ENCODE measurements around the gene SELPLG.

The SELPLG gene

DNA sequence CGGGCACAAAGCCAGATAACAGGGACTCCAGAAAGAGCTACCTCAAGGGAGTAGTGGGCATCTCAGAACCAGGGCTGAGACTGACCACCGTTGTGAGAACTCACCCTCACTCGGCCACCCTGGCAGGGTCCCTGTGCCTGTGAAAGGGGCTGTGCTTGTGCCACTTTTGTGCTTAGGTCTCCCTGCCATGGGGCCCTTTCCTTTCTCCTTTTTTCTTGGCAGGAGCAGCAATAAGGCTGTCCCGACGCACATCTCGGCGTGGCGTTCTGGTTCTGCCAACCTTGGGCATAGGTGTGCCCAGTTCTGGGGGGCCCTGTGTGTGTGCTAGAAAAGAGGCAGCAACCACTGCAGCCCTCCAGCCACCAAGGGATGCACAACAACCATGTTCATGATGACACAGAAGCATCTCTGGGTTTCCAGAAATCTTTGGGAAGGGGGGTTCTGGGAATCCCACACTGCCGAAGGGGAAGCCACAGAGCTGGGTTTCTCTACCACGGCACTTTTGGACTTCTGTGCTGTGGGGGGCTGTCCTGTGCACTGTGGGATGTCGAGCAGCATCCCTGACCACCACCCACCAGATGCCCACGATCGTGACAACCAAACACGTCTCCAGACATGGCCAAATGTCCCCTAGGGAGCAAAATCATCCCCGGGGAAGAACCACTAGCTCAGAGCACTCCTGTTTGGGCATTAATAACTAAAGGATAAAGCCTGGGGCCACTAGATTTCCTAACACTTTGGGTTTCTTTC, 22.7 kb downstream of the SELPLG start:
- WGBS (ENCODE audit: insufficient coverage, insufficient read length) = no CpG with 5 or more reads among the region's 15 CpGs
- H3K4me3 ChIP-seq (ENCODE audit: low read length) = no peak overlapping the region
- H3K36me3 ChIP-seq (ENCODE audit: control insufficient read depth, insufficient read depth, low read length) = no peaks in the 10 kb centered on the region
- H3K27me3 ChIP-seq (ENCODE audit: control insufficient read depth, insufficient read depth, low read length) = no peaks in the 10 kb centered on the region
- H3K4me1 ChIP-seq (ENCODE audit: control insufficient read depth, insufficient read depth, low read length) = peaks cover 2% of the 10 kb centered on the region; the same call in 1 of the 2 replicates
- DNase-seq (ENCODE audit: low read depth, low spot score) = no peak
- H3K9me3 ChIP-seq (ENCODE audit: control insufficient read depth, insufficient read depth, low read length) = no peaks in the 10 kb centered on the region
- no peak overlapping the region for H3K27ac ChIP-seq (ENCODE audit: low read length)

DNA sequence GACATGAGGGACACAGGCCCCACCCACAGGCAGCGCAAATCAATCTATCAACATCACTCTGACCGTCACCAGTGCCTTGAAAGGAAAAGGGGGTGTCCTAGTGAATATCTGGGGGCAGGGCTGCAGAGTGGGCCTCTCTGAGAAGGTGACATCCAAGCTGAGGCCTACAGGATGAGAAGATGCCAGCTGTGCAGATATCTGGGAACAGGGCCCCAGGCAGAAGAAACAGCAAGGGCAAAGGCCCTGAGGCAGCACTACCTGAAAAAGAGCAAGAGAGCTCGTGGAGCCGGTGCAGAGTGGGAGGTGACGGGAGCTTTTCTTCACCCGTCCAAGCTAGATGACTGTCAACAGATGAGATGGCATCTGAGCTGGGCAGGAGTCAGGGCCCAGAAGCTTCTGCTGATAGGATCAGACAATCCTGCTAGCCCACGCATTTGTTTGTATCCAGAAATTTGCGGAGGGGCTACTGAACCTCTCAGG, 23.3 kb downstream of the SELPLG start:
- Histone ChIP-seq H3K27ac (ENCODE audit: low read length) (no peak overlapping the region), H3K4me1 (ENCODE audit: control insufficient read depth, insufficient read depth, low read length) (peaks cover 2% of the 10 kb centered on the region; the same call in 1 of the 2 replicates), H3K27me3 (ENCODE audit: control insufficient read depth, insufficient read depth, low read length) (no peaks in the 10 kb centered on the region), H3K9me3 (ENCODE audit: control insufficient read depth, insufficient read depth, low read length) (no peaks in the 10 kb centered on the region), H3K36me3 (ENCODE audit: control insufficient read depth, insufficient read depth, low read length) (no peaks in the 10 kb centered on the region), H3K4me3 (ENCODE audit: low read length) (no peak overlapping the region)
- WGBS (ENCODE audit: insufficient coverage, insufficient read length) = no CpG with 5 or more reads among the region's 8 CpGs
- no peak for DNase-seq (ENCODE audit: low read depth, low spot score)

GRCh38 chr12:108609537-108610335, 24.0 kb downstream of the SELPLG start:
- H3K9me3 ChIP-seq (ENCODE audit: control insufficient read depth, insufficient read depth, low read length) = no peaks in the 10 kb centered on the region
- no peaks in the 10 kb centered on the region for H3K27me3 ChIP-seq (ENCODE audit: control insufficient read depth, insufficient read depth, low read length)
- peaks cover 2% of the 10 kb centered on the region; the same call in 1 of the 2 replicates for H3K4me1 ChIP-seq (ENCODE audit: control insufficient read depth, insufficient read depth, low read length)
- H3K27ac ChIP-seq (ENCODE audit: low read length) = no peak overlapping the region
- DNase-seq (ENCODE audit: low read depth, low spot score) = no peak
- no CpG with 5 or more reads among the region's 21 CpGs for WGBS (ENCODE audit: insufficient coverage, insufficient read length)
- H3K36me3 ChIP-seq (ENCODE audit: control insufficient read depth, insufficient read depth, low read length) = no peaks in the 10 kb centered on the region
- no peak overlapping the region for H3K4me3 ChIP-seq (ENCODE audit: low read length)

DNA sequence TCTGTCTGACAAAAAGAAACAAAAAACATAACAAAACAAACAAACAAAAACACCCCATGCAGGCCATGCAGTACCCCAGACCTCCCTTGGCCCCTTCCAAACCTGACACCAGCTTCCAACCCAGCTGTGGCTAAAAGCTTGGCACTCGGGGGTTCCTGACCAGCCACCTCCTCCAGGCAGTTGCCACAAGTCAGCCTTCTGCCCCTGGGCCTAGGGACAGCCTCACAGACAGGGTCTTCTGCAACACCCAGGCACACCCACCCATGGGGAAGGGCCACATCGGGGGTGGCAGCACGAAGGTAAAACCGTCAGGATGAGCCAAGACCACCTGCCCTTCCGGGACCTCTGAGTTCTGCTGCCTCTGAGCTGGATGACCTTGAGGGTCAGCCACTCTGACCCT, 25.1 kb downstream of the SELPLG start:
- DNase-seq (ENCODE audit: low read depth, low spot score) = no peak
- Histone ChIP-seq H3K27ac (ENCODE audit: low read length) (no peak overlapping the region), H3K4me3 (ENCODE audit: low read length) (no peak overlapping the region), H3K36me3 (ENCODE audit: control insufficient read depth, insufficient read depth, low read length) (no peaks in the 10 kb centered on the region), H3K9me3 (ENCODE audit: control insufficient read depth, insufficient read depth, low read length) (no peaks in the 10 kb centered on the region), H3K4me1 (ENCODE audit: control insufficient read depth, insufficient read depth, low read length) (peaks cover 4% of the 10 kb centered on the region), H3K27me3 (ENCODE audit: control insufficient read depth, insufficient read depth, low read length) (no peaks in the 10 kb centered on the region)
- WGBS (ENCODE audit: insufficient coverage, insufficient read length) = no CpG with 5 or more reads among the region's 5 CpGs

- H3K4me1 ChIP-seq (ENCODE audit: control insufficient read depth, insufficient read depth, low read length) = peaks cover 4% of the 10 kb centered on the region
- WGBS (ENCODE audit: insufficient coverage, insufficient read length) = no CpG with 5 or more reads among the region's 10 CpGs
- no peak for DNase-seq (ENCODE audit: low read depth, low spot score)
- H3K4me3 ChIP-seq (ENCODE audit: low read length) = no peak overlapping the region
- no peak overlapping the region for H3K27ac ChIP-seq (ENCODE audit: low read length)
- H3K36me3 ChIP-seq (ENCODE audit: control insufficient read depth, insufficient read depth, low read length) = no peaks in the 10 kb centered on the region
- no peaks in the 10 kb centered on the region for H3K9me3 ChIP-seq (ENCODE audit: control insufficient read depth, insufficient read depth, low read length)
- H3K27me3 ChIP-seq (ENCODE audit: control insufficient read depth, insufficient read depth, low read length) = no peaks in the 10 kb centered on the region
These were observed 25.6 kb downstream of the SELPLG start for GRCh38 chr12:108607981-108608600.

GRCh38 chr12:108606492-108606891, 27.2 kb downstream of the SELPLG start:
- Histone ChIP-seq H3K9me3 (ENCODE audit: control insufficient read depth, insufficient read depth, low read length) (no peaks in the 10 kb centered on the region), H3K36me3 (ENCODE audit: control insufficient read depth, insufficient read depth, low read length) (no peaks in the 10 kb centered on the region), H3K27me3 (ENCODE audit: control insufficient read depth, insufficient read depth, low read length) (no peaks in the 10 kb centered on the region), H3K4me3 (ENCODE audit: low read length) (no peak overlapping the region), H3K27ac (ENCODE audit: low read length) (no peak overlapping the region), H3K4me1 (ENCODE audit: control insufficient read depth, insufficient read depth, low read length) (peaks cover 4% of the 10 kb centered on the region)
- no CpG with 5 or more reads among the region's 9 CpGs for WGBS (ENCODE audit: insufficient coverage, insufficient read length)
- no peak for DNase-seq (ENCODE audit: low read depth, low spot score)

DNA sequence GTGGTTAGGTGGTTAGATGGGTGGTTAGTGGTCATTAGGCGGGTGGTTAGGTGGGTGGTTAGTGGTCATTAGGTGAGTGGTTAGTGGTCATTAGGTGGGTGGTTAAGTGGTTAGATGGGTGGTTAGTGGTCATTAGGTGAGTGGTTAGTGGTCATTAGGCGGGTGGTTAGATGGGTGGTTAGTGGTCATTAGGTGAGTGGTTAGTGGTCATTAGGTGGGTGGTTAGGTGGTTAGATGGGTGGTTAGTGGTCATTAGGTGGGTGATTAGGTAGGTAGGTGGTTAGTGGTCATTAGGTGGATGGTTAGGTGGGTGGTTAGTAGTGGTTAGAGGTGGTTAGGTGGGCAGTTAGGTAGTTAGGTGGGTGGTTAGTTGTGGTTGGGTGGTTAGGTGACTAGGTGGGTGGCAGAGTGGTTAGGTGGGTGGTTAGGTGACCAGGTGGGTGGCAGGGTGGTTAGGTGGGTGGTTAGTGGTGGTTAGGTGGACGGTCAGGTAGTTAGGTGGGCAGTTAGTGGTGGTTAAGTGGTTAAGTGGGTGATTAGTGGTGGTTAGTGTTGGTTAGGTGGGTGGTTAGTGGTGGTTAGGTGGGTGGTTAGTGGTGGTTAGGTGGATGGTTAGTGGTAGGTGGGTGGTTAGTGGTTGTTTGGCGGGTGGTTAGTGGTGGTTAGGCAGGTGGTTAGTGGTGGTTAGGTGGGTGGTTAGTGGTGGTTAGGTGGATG, 27.8 kb downstream of the SELPLG start:
- Histone ChIP-seq H3K27me3 (ENCODE audit: control insufficient read depth, insufficient read depth, low read length) (no peaks in the 10 kb centered on the region), H3K36me3 (ENCODE audit: control insufficient read depth, insufficient read depth, low read length) (no peaks in the 10 kb centered on the region), H3K27ac (ENCODE audit: low read length) (no peak overlapping the region), H3K4me3 (ENCODE audit: low read length) (no peak overlapping the region), H3K9me3 (ENCODE audit: control insufficient read depth, insufficient read depth, low read length) (no peaks in the 10 kb centered on the region), H3K4me1 (ENCODE audit: control insufficient read depth, insufficient read depth, low read length) (peaks cover 4% of the 10 kb centered on the region)
- 100% methylated on average over 1 of the region's 4 CpGs for WGBS (ENCODE audit: insufficient coverage, insufficient read length)
- no peak for DNase-seq (ENCODE audit: low read depth, low spot score)

DNA sequence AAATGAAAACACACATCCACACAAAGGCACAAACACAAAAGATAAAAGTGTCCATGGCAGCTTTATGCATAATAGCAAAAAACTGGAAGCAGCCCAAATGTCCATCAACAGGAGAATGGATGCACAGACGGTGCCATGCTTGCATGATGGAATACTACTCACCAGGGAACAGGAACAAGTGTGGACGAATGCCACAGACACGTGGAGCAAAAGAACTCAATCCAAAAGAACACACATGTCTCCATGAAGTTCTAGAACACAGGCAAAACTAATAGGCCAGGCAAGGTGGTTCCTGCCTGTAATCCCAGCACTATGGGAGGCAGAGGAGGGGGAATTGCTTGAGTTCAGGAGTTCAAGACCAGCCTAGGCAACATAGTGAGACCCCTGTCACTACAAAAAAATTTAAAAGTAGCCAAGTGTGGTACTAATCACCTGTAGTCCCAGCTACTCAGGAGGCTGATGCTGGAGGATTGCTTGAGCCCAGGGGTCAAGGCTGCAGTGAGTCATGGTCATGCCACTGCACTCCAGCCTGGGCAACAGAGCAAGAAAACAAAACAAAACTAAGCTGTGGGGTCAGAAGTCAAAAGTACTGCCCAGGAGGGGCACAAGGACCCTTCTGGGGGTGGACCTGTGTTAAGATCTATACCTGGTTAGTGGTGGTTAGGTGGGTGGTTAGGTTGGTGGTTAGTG, 28.5 kb downstream of the SELPLG start:
- no CpG with 5 or more reads among the region's 3 CpGs for WGBS (ENCODE audit: insufficient coverage, insufficient read length)
- Histone ChIP-seq H3K27ac (ENCODE audit: low read length) (no peak overlapping the region), H3K36me3 (ENCODE audit: control insufficient read depth, insufficient read depth, low read length) (no peaks in the 10 kb centered on the region), H3K4me1 (ENCODE audit: control insufficient read depth, insufficient read depth, low read length) (peaks cover 4% of the 10 kb centered on the region), H3K9me3 (ENCODE audit: control insufficient read depth, insufficient read depth, low read length) (no peaks in the 10 kb centered on the region), H3K27me3 (ENCODE audit: control insufficient read depth, insufficient read depth, low read length) (no peaks in the 10 kb centered on the region), H3K4me3 (ENCODE audit: low read length) (no peak overlapping the region)
- no peak for DNase-seq (ENCODE audit: low read depth, low spot score)

GRCh38 chr12:108604208-108604941, 29.3 kb downstream of the SELPLG start:
- no peak overlapping the region for H3K27ac ChIP-seq (ENCODE audit: low read length)

More at GRCh38 chr12:108604208-108604941, 29.3 kb downstream of the SELPLG start:
- peaks cover 4% of the 10 kb centered on the region for H3K4me1 ChIP-seq (ENCODE audit: control insufficient read depth, insufficient read depth, low read length)
- no peaks in the 10 kb centered on the region for H3K36me3 ChIP-seq (ENCODE audit: control insufficient read depth, insufficient read depth, low read length)
- no peaks in the 10 kb centered on the region for H3K9me3 ChIP-seq (ENCODE audit: control insufficient read depth, insufficient read depth, low read length)
- no peak for DNase-seq (ENCODE audit: low read depth, low spot score)
- H3K27me3 ChIP-seq (ENCODE audit: control insufficient read depth, insufficient read depth, low read length) = no peaks in the 10 kb centered on the region
- no peak overlapping the region for H3K4me3 ChIP-seq (ENCODE audit: low read length)
- no CpG with 5 or more reads among the region's 14 CpGs for WGBS (ENCODE audit: insufficient coverage, insufficient read length)
